NCI-H128 (cell line): Measurements from ENCODE around the gene E2F3.
"Not testable (repeated sequence)": the region's sequence is repeated elsewhere in the genome, so short reads cannot be mapped to it uniquely, and the experiment has no call there.

ENCODE experiments used
- DNase-seq: peaks from one replicate; lab custom pipeline; 2025; ENCODE audit not compliant: unreplicated experiment; lab: John Stamatoyannopoulos, UW

E2F3 gene

GRCh38 chr6:20525208-20525607 is 123.5 kb downstream of the E2F3 start:
- DNase-seq: not testable (repeated sequence)

DNA sequence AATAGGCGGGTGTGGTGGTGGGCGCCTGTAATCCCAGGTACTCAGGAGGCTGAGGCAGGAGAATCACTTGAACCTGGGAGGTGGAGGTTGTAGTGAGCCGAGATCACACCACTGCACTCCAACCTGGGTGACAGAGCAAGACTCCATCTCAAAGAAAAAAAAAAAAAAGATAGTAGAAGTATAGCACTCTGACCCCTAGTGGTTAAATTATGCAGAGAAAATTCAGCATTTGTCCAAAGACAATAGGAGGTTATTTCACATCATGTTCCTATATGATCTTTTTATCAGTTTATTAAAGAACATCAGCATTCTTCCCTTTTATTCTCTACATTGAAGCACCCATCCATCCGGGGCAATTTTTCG is 127.4 kb downstream of the E2F3 start:
- not testable (repeated sequence) for DNase-seq

DNA sequence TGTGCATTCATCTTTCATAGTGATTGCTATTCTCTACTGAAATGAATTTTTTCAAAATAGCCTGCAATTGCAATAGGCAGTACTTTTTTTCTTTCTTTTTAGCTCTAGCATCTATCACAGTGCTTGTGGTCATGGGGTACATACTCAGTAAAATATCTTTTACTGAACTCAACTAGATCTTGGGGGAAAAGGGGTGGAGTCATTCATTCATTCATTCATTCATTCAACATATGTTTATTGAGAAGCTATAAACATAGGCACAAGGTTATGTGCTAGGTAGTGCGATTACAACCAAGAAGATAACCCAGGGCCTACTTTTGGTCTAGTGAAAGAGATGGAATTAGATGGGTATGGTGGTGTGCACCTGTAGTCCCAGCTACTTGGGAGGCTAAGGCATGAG is 131.2 kb downstream of the E2F3 start:
- DNase-seq: no peak

GRCh38 chr6:20533746-20534294 is 132.1 kb downstream of the E2F3 start:
- no peak for DNase-seq

- DNase-seq: peak; percentile 72
Observed at GRCh38 chr6:20534295-20535262, 132.9 kb downstream of the E2F3 start, which contains the start of gene CDKAL1. TSS of gene CDKAL1 (plus strand) at chr6:20534457. CDS start at chr6:20546351, 11,894 bp downstream.

DNA sequence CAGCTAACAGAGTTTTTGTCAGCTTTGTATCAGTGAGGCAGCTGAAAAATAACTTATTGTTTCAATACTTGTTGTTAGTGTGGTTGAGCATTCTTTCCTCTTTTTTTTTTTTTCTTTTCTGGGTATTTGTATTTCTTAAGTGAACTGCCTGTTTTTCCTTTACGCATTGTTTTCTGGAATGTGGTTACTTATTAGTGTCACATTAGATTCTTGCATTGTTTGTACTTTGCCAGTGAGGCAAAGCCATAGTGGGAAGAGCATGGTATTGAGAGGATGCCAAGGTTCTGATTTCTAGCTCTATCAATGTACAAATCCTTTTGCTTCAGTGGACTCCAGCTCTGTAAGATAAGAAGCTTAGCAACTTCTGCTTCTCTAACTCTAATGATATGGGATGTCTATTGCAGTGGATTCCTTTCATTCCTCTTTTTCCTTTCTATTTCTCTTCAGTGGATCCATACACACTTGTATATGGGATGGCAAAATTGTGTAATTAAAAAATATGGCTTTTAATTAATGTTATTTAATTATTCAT is 136.5 kb downstream of the E2F3 start:
- no peak for DNase-seq

- DNase-seq: no peak
Observed at GRCh38 chr6:20538907-20539306, 137.2 kb downstream of the E2F3 start.

DNA sequence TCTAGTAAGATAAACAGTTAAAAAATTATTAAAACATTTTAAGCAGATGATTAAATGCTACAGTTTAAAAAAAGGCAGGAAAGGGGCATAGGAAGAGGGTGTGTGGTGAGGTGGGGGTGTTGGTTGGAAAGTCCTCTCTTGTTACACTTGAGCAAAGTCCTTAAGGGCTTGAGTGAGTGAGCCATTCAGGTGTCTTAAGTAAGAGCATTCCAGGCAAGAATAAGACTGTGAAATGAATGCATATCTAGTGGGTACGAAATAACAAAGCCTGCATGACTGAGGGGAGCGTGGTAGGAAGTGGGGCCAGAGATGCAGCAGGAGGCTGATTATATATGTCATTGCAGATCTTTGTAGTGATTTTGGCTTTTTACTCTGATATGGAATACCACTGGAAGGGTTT is 137.7 kb downstream of the E2F3 start:
- DNase-seq: no peak

DNA sequence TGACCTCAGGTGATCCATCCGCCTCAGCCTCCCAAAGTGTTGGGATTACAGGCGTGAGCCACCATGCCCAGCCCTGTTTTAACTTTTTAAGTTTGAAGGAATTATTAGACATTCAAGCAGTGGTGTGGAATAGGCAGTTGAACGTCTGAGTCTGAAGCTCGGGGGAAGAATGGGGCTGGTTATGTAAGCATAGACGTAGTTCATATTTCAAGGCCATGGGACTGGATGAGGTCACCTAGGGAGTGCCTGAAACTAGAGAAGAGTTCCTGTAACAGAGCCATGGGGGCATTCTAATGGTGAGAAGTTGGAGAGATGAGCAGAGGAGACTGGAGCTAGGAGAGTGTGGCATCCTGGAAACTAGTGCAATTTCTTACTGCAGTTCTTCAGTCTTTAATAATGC is 139.0 kb downstream of the E2F3 start:
- DNase-seq: no peak

- no peak for DNase-seq
Observed at GRCh38 chr6:20541382-20541781, 139.7 kb downstream of the E2F3 start.

DNA sequence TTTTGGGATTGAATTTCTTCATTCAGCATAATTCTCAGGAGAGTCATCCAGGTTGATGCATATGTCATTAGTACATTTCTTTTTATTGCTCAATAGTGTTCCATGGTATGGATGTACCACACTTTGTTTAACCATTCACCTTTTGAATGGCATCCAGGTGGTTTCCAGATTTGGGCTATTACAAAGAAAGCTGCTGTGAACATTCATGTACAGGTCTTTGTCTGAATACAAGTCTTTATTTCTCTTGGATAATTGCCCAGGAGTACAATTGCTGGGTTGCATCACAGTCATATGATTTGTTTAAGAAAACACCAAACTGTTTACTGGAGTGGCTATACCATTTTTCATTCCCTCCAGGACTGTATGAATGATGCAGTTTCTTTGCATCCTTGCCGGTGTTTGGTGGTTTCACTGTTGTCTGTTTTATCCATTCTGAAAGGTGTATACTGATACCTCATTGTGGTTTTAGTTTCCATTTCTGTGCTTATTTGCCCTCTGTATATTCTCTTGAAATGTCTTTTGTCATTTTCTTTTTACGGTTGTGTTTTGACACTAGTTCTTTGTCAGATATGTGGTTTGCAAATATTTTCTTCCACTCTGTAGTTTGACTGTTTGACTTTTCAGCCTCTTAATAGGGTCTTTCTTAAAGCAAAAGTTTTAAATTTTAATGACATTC is 141.4 kb downstream of the E2F3 start:
- peak; percentile 21 for DNase-seq
